GM19351 (cell line): ENCODE data around the gene TSPAN5.

ENCODE experiments used
- ATAC-seq: cut with Tn5 transposase; IDR thresholded peaks from one replicate; pipeline ENCODE4 v1.9.1; 2021; ENCODE audit warnings: mild to moderate bottlenecking, moderate library complexity; ENCODE audit not compliant: unreplicated experiment

The TSPAN5 gene

DNA sequence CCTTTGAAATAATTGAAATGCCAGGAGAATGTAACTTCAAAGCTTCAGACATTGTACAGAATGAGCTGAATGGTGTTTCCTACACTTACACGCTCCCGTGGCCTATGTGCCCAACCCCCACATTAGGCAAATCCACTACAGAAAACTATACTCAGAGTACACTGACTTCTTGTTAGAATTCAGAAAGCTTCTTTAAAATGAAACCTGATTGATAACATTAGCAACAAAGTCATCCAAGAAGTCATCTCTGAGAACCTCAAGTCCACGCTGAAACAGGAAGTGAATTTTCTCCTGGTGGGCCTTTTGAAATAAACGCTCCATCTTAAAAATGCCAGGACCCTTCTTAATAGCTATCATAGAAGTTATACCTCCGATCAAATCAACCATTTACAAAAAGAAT is 136.3 kb downstream of the TSPAN5 start:
- no peak for ATAC-seq

- ATAC-seq: no peak
Observed at GRCh38 chr4:98521486-98521885, 136.9 kb downstream of the TSPAN5 start.

DNA sequence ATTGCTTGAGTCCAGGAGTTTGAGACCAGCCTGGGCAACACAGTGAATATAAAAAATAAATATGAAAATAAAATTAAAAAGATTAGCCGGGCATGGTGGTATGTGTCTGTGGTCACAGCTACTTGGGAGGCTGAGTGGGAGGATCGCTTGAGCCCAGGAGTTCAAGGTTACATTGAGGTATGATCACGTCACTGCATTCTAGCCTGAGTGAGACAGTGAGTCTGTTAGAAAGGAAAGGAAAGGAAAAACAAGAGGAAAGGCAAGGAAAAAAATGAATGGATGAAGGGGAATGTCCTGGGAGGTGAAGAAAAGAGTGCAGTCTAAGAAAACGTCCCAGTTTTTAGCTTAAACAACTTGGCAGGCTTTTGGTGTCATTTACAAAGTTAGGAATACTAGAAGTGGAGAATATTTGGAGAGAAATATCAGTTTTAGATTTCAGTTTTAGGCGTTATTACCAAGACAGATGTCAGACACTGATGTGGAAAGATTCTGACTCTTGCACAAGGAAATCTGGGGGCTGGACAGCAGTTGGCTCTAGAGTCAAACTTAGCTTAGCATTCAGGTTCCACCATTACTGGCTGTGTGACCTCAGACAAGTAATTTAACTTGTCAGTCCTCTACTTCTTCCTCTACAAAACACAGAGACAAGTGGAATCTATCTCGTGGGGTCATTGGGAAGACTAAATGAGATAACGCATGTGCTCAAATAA is 139.0 kb downstream of the TSPAN5 start:
- no peak for ATAC-seq

DNA sequence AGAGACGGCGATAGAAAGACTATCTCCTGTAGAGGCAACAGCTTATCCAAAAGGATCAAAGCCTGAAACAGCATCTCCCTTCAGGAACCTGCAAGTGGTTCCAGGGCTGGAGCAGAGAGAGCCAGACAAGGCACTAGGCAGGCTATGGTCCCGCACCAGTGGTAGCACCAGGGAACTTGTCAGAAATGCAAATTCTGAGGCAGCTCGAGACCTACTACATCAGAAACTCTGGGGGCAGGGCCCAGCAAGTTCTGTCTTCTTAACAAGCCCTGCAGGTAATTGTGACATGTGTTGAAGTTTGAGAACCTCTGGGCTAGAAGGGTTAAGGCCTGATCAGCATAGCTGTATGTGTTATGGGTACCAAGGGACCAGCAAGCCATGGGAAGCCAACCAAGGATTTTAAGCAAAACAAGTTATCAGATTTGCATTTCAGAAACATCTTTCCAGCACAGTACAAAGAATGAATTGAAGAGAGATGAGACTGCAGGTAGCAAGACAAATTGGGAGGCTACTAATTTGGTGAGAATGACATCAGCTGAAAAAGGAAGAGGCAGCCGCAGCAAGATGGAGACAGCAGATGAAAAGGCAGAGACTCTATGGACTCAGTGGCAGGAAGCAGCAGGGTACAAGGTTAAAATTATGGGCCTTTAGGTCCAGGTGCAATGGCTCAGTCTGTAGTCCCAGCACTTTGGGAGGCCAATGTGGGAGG is 139.7 kb downstream of the TSPAN5 start:
- ATAC-seq: peak; percentile 97

DNA sequence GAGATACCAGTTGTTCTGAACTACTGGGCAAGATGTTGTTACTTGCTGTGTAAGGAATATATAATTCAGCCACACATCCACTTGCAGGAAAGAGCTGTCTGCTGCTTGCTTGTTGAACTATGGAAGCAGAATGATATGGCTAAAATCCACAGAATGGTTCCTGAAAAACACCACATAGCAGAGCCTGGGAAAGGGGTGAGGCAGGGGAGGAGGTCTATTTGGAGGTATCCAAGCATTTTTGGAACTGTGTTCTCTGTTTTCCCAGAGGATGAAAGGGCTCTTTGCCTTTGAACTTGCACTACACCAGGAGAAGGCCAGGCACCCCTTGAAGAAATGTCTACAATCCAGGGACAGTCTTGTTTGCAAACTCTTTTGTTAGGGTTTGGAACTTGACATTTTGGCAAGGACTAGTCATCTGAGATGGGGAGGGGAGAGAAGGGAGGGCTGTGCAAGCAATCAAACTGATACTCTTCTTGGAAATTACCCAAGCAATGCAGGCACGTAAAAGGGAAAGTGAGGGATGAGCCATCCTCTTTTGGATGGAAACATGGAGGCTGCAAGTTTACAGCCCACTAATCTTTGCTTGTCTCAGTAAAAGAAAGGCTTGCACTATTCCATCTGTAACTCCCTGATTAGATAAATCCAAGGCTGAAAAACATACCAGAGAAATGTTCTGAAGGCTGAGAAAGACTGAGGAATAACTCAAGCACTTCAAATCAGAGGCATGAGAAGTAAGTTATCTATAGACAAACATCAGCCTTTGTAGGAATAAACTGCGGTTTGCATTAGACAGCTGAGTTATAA is 141.0 kb downstream of the TSPAN5 start:
- no peak for ATAC-seq

DNA sequence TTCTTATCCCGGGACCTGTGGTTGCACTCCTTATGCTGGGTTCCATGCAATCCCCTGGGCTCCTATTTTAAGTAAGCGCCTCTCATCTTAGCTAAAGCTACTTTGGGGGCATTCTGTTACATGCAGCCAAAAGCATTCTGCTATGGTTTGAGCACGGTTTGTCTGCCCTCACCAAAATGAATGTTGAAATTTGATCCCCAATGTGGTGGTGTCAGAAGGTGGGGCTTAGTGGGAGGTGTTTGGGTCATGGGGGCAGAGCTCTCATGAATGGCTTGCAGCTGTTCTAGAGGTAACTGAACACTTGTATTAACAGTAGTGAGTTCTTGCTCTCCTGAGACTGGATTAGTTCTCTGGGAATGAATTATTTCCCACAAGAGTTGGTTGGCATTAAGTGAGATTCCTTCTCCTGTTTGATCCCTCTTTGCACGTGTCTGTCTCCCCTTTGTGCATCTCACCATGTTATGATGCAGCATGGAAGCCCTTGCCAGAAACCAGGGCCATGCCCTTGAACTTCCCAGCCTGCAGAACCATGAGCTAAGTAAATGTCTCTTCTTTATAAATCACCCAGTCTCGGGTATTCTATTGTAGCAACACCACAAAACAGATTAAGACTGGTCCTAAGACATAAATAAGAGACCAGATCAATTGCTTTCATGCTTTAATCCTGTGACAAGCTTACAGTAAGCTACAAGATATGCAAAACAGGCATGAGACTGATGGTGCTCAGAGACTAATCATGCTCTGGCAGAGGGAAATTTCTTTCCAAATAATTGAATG is 141.8 kb downstream of the TSPAN5 start:
- no peak for ATAC-seq

DNA sequence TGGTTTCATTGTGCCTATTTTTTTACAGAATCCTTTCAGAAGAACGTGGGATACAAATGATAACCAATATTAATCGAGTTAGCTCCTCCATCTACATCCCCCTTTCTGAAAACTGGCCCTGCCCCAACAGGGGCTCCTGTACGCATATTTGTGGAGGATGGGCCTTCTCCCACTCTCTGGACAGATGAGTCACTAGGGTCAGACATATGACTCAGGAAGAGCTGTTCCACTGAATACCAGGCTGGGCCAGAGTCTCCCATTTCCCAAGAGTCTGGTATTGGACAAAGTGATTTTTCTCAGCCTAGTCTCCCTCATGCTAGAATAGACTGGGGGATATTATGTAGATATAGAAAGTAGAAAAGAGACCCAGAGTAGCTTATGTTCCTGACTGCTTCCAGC is 142.4 kb downstream of the TSPAN5 start:
- ATAC-seq: no peak

DNA sequence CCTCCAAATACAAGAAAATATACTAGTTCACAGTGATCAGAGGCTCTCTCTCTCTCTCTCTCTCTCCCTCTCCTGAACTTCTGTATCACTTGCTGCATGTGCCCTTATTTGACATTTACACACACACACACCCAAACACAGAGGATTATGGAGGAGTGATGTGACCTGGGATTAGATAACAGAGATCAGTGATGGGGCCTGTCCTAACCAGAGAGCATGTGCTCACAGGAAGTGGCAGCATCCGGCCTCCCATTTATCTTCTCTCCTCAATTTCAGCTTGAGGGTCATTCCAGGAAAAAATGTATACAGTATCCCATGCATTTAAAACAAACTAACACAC is 143.0 kb downstream of the TSPAN5 start:
- no peak for ATAC-seq

DNA sequence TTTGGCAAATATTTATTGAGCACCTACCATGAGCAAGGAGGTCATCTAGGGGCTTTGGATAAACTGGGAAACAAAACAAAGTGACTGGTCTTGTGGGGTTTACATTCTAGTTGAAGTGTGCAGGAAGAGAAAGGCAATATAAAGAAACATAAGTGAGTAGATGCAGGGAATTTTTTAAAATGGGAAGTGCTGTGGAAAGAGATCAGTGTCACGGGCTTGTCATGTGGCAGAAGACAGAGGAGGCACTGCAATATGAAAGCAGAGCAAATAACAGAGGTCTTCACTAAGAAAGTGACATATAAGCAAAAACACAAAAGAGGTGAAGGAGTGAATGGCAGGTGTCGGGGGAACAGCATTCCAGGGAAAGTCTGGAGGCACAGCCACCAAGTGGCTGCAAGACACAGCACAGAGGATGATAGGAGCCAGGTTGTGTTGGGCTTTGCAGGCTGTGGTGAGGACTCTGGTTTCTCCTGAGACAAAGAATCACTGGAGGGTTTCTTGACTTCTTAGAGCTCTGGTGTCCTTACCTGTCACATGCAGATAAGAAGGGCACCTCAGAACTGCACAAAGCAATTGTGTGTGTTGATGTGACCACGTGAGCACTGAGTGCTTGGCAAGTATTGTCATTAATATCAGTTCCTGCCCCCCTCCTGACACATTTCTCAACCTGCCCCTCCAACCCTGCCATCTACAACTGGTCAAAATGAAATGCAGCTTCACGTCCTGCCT is 143.5 kb downstream of the TSPAN5 start:
- ATAC-seq: no peak

DNA sequence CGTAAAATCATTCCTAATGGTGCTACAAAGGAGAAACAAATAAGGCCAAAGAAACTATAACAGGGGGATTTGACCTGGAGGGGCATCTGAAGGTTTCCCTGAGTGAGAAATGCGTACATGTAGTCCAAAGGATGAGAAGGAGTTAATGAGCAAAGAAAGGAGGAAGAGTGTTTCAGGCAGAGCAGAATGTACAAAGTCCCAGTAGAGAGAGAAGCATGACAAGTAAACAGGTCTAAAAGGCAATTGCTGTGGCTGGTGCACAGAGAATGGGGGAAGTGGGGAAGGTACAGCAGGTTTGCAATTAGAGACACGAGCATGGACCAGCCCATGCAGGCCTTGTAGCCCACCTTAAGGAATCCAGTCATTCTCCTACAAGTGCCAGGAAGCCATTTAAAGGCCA is 145.5 kb downstream of the TSPAN5 start:
- no peak for ATAC-seq

GRCh38 chr4:98510757-98511517 is 147.5 kb downstream of the TSPAN5 start:
- ATAC-seq: peak; percentile 49

DNA sequence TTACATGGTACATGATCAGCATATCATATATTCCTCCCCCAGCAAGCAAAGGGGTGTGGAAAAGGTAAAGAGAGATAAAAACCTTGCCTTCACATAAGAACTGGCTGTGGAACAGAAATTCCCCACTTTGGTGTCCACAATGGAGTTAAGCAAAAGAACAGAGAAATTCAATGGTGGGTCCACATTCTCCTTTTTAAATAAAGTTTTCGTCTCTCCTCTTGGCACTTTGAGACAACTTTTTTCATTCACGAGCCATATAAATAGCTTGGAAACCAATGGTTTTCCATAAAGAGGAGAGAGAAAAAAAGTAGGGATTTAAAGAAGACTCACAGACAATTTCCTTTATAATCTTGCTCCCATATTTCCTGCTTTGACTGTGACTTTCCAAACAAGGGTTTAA is 148.1 kb downstream of the TSPAN5 start:
- ATAC-seq: no peak

DNA sequence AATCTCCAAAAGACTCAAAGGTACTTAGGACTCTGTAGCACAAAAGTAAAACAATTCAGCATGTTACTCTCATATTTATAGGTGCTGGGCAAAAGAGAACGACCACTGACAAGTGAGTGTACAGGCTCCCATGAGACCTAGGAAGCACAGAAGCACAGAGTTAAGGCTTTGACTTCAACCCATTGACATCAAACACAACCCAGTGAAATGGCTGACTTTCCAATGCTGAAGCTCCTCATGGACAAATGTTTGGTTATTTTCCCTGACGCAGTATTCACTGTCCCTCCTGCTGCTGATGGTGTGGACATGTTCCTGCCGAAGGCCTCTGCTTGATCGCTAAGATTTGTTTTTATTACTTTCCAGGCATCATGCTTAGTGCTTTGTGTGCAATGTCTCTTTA is 148.7 kb downstream of the TSPAN5 start:
- no peak for ATAC-seq

DNA sequence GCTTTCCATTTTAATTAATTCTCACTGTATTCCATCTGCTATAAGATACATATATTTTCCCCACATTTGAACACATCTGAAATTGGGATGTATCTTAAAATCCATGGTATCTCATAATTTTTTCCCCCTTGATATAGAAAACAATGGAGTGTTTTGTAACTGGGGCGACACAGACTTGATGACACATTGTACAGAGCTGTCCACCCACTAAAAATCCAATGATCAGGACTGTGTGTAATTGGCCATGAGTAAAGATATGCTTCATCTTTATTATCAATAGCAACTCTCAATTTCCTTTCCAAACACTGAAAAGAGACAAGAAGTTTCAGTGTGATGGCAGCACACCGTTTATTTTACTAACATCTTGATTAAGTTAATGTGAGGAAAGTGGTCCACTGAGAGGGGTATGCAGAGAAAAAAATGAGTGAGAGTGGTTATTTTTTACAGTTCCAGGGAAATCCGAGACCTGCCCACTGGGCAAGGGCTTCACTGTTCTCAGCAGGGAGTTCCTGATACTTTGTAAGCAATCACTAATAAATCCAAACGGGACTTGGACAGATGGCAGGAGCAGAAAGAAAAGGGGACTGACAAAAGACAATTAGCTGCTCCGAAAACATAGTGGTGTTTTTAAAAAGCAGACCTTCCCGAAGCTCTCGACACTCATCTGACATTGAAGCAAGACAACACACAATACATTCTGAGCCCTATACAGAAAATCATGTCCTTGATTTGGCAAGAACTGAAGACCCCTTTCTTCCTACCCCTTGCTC is 149.4 kb downstream of the TSPAN5 start:
- no peak for ATAC-seq

GRCh38 chr4:98508248-98508647 is 150.2 kb downstream of the TSPAN5 start:
- no peak for ATAC-seq

- no peak for ATAC-seq
Observed at GRCh38 chr4:98507299-98507698, 151.1 kb downstream of the TSPAN5 start.

GRCh38 chr4:98506462-98507132 is 151.8 kb downstream of the TSPAN5 start:
- ATAC-seq: no peak

- no peak for ATAC-seq
Observed at GRCh38 chr4:98505992-98506391, 152.4 kb downstream of the TSPAN5 start.
